HL-60 (cell line): ENCODE results near the gene PRDX2.

Experiments used
- GABPA ChIP-seq: IDR thresholded peaks from 2 replicates; pipeline ENCODE4 v1.6.1; 2012; ENCODE audit warnings: low read depth
- POLR2AphosphoS5 ChIP-seq: IDR thresholded peaks from 2 replicates; pipeline ENCODE4 v1.6.1; 2012; ENCODE audit warnings: low read depth
- SPI1 ChIP-seq: IDR thresholded peaks from 2 replicates; pipeline ENCODE4 v1.6.1; 2012; ENCODE audit warnings: low read depth, mild to moderate bottlenecking, borderline replicate concordance
- TF ChIP-seq, protein P1 (sequence below): IDR thresholded peaks from one replicate; pipeline ENCODE4 v1.5.1; 2011; ENCODE audit warnings: low read length, control low read depth, inconsistent platforms; ENCODE audit not compliant: insufficient read depth
- TF ChIP-seq, protein P2 (sequence below): IDR thresholded peaks from 2 replicates; pipeline ENCODE4 v1.6.1; 2012; ENCODE audit warnings: low read depth; ENCODE audit not compliant: insufficient replicate concordance

- TF ChIP-seq POLR2AphosphoS5 (peak; percentile 61; the same call in 1 of the 2 replicates), SPI1 (no peak), GABPA (no peak)
- TF ChIP-seq, protein P1, sequence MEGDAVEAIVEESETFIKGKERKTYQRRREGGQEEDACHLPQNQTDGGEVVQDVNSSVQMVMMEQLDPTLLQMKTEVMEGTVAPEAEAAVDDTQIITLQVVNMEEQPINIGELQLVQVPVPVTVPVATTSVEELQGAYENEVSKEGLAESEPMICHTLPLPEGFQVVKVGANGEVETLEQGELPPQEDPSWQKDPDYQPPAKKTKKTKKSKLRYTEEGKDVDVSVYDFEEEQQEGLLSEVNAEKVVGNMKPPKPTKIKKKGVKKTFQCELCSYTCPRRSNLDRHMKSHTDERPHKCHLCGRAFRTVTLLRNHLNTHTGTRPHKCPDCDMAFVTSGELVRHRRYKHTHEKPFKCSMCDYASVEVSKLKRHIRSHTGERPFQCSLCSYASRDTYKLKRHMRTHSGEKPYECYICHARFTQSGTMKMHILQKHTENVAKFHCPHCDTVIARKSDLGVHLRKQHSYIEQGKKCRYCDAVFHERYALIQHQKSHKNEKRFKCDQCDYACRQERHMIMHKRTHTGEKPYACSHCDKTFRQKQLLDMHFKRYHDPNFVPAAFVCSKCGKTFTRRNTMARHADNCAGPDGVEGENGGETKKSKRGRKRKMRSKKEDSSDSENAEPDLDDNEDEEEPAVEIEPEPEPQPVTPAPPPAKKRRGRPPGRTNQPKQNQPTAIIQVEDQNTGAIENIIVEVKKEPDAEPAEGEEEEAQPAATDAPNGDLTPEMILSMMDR: no peak
- TF ChIP-seq, protein P2, sequence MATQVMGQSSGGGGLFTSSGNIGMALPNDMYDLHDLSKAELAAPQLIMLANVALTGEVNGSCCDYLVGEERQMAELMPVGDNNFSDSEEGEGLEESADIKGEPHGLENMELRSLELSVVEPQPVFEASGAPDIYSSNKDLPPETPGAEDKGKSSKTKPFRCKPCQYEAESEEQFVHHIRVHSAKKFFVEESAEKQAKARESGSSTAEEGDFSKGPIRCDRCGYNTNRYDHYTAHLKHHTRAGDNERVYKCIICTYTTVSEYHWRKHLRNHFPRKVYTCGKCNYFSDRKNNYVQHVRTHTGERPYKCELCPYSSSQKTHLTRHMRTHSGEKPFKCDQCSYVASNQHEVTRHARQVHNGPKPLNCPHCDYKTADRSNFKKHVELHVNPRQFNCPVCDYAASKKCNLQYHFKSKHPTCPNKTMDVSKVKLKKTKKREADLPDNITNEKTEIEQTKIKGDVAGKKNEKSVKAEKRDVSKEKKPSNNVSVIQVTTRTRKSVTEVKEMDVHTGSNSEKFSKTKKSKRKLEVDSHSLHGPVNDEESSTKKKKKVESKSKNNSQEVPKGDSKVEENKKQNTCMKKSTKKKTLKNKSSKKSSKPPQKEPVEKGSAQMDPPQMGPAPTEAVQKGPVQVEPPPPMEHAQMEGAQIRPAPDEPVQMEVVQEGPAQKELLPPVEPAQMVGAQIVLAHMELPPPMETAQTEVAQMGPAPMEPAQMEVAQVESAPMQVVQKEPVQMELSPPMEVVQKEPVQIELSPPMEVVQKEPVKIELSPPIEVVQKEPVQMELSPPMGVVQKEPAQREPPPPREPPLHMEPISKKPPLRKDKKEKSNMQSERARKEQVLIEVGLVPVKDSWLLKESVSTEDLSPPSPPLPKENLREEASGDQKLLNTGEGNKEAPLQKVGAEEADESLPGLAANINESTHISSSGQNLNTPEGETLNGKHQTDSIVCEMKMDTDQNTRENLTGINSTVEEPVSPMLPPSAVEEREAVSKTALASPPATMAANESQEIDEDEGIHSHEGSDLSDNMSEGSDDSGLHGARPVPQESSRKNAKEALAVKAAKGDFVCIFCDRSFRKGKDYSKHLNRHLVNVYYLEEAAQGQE: no peak
These were observed at the start of gene PRDX2, which contains the start of gene THSD8 for GRCh38 chr19:12801466-12802266.
